OCI-LY3 (cell line): ENCODE results near the gene EXD3.

Source experiments
- H2AFZ ChIP-seq: fragments of 200-600, 300-600 bp; shearing (Covaris generic); 2 replicates; pipeline ENCODE4 v1.6.0; 2014; ENCODE audit warnings: antibody characterized with exemption, low read depth, low read length
- H3K27ac ChIP-seq: fragments of 200-600, 300-600 bp; sonication (generic); 2 replicates; pipeline ENCODE4 v1.5.1; 2014; ENCODE audit warnings: mild to moderate bottlenecking, low read length, moderate library complexity, mixed read lengths
- H3K27me3 ChIP-seq: fragments of 200-600, 300-600 bp; sonication (generic); 2 replicates; pipeline ENCODE4 v1.6.1; 2014; ENCODE audit warnings: low read depth, low read length, mixed read lengths
- H3K36me3 ChIP-seq: fragments of 200-600, 300-600 bp; sonication (generic); replicated peaks from 2 replicates; pipeline ENCODE3; 2014; ENCODE audit warnings: low read depth, low read length, mixed read lengths
- H3K4me1 ChIP-seq: fragments of 300-600, 200-600 bp; sonication (generic); 2 replicates; pipeline ENCODE4 v1.6.1; 2014; ENCODE audit warnings: low read length, mixed read lengths
- H3K4me2 ChIP-seq: fragments of 200-600, 300-600 bp; sonication (generic); 2 replicates; pipeline ENCODE4 v1.6.1; 2014; ENCODE audit warnings: low read length, mixed read lengths
- H3K4me3 ChIP-seq: fragments of 300-600, 200-600 bp; sonication (generic); 2 replicates; pipeline ENCODE4 v1.5.1; 2014; ENCODE audit warnings: antibody characterized with exemption, mild to moderate bottlenecking, low read length, moderate library complexity
- H3K79me2 ChIP-seq: fragments of 300-600, 200-600 bp; shearing (Covaris generic); 2 replicates; pipeline ENCODE4 v1.6.1; 2014; ENCODE audit warnings: mild to moderate bottlenecking, low read length, mixed read lengths
- H3K9ac ChIP-seq: fragments of 300-600, 200-600 bp; shearing (Covaris generic); 2 replicates; pipeline ENCODE4 v1.6.0; 2014; ENCODE audit warnings: mild to moderate bottlenecking, low read length, moderate library complexity
- H3K9me3 ChIP-seq: fragments of 200-600, 300-600 bp; shearing (Covaris generic); 2 replicates; pipeline ENCODE4 v1.6.1; 2014; ENCODE audit warnings: low read length, mixed read lengths; ENCODE audit not compliant: insufficient read depth
- H4K20me1 ChIP-seq: fragments of 200-600, 300-600 bp; sonication (generic); 2 replicates; pipeline ENCODE4 v1.6.1; 2016; ENCODE audit warnings: low read length, mixed read lengths; ENCODE audit not compliant: insufficient read depth
- CTCF ChIP-seq: fragments of 200-600, 300-600 bp; sonication (generic); IDR thresholded peaks from 2 replicates; pipeline ENCODE4 v1.5.1; 2014; ENCODE audit warnings: antibody characterized with exemption, low read length, low read depth
- EZH2phosphoT487 ChIP-seq: fragments of 200-600 bp; shearing (Covaris generic); IDR thresholded peaks from 2 replicates; pipeline ENCODE4 v1.6.1; 2018; ENCODE audit warnings: antibody characterized with exemption, mixed run types, low read depth

Gene EXD3

GRCh38 chr9:137398561-137399468 is 24.1 kb downstream of the EXD3 start:
- Histone ChIP-seq H3K4me3 (no peak overlapping the region), H3K4me2 (no peak overlapping the region), H3K36me3 (no peaks in the 10 kb centered on the region), H4K20me1 (no peaks in the 10 kb centered on the region), H2AFZ (no peak overlapping the region), H3K27ac (no peak overlapping the region), H3K27me3 (no peaks in the 10 kb centered on the region), H3K79me2 (no peaks in the 10 kb centered on the region), H3K4me1 (no peaks in the 10 kb centered on the region), H3K9me3 (no peaks in the 10 kb centered on the region), H3K9ac (no peak overlapping the region)
- TF ChIP-seq CTCF, result no peak
- TF ChIP-seq EZH2phosphoT487, result no peak

GRCh38 chr9:137397675-137398423 is 25.1 kb downstream of the EXD3 start:
- H3K27me3 ChIP-seq, result no peaks in the 10 kb centered on the region
- TF ChIP-seq EZH2phosphoT487 (no peak), CTCF (no peak)
- H3K9me3 ChIP-seq, result no peaks in the 10 kb centered on the region
- no peaks in the 10 kb centered on the region for H3K79me2 ChIP-seq
- H3K4me2 ChIP-seq, result no peak overlapping the region
- H4K20me1 ChIP-seq, result no peaks in the 10 kb centered on the region
- H3K4me3 ChIP-seq, result no peak overlapping the region
- H3K27ac ChIP-seq, result no peak overlapping the region
- no peaks in the 10 kb centered on the region for H3K4me1 ChIP-seq
- no peak overlapping the region for H2AFZ ChIP-seq
- H3K36me3 ChIP-seq, result no peaks in the 10 kb centered on the region
- H3K9ac ChIP-seq, result no peak overlapping the region

GRCh38 chr9:137396634-137397367 is 26.2 kb downstream of the EXD3 start:
- H3K27me3 ChIP-seq, result no peaks in the 10 kb centered on the region
- H3K4me1 ChIP-seq, result no peaks in the 10 kb centered on the region
- H3K9ac ChIP-seq, result no peak overlapping the region
- H2AFZ ChIP-seq, result no peak overlapping the region
- H3K4me2 ChIP-seq, result no peak overlapping the region
- H4K20me1 ChIP-seq, result no peaks in the 10 kb centered on the region
- H3K9me3 ChIP-seq, result no peaks in the 10 kb centered on the region
- no peak overlapping the region for H3K4me3 ChIP-seq
- H3K36me3 ChIP-seq, result no peaks in the 10 kb centered on the region
- no peak overlapping the region for H3K27ac ChIP-seq
- TF ChIP-seq CTCF (no peak), EZH2phosphoT487 (no peak)
- H3K79me2 ChIP-seq, result no peaks in the 10 kb centered on the region

GRCh38 chr9:137396227-137396626 is 26.7 kb downstream of the EXD3 start:
- Histone ChIP-seq H3K27ac (no peak overlapping the region), H3K4me1 (no peaks in the 10 kb centered on the region), H2AFZ (no peak overlapping the region), H3K79me2 (no peaks in the 10 kb centered on the region), H3K9me3 (no peaks in the 10 kb centered on the region), H4K20me1 (no peaks in the 10 kb centered on the region), H3K27me3 (no peaks in the 10 kb centered on the region), H3K4me2 (no peak overlapping the region), H3K4me3 (no peak overlapping the region), H3K9ac (no peak overlapping the region), H3K36me3 (no peaks in the 10 kb centered on the region)
- TF ChIP-seq EZH2phosphoT487 (no peak), CTCF (no peak)
